AG04450 (cell line): ENCODE measurements around the gene AFF3. TPM values are rescaled to one million over a fixed set of nuclear protein-coding genes. Genes with fewer than 3 reads are reported as not detected.

Experiments
- CTCF ChIA-PET: fragments of 300-600, 350-600 bp; formaldehyde crosslinking; extraction: SDS; loops from one replicate; lab custom pipeline; 2022; ENCODE audit warnings: antibody characterized with exemption, inconsistent platforms; lab: Charles Lee
- POLR2A ChIA-PET: fragments of 350-600 bp; formaldehyde crosslinking; extraction: SDS; loops from one replicate; lab custom pipeline; 2021; ENCODE audit warnings: antibody characterized with exemption, inconsistent platforms; lab: Yijun Ruan, JAX
- DNase-seq: peaks from one replicate; pipeline ENCODE4 v3.0.0-alpha.2; 2011; ENCODE audit warnings: low read depth, low spot score
- H3K27ac ChIP-seq: one replicate; pipeline ENCODE4 v1.5.1; 2012; ENCODE audit warnings: low read depth, low read length, control low read depth
- H3K27me3 ChIP-seq: one replicate; pipeline ENCODE4 v1.6.0; 2012; ENCODE audit warnings: low read length; ENCODE audit not compliant: control insufficient read depth, insufficient read depth
- H3K4me3 ChIP-seq: 2 replicates; pipeline ENCODE4 v1.5.1; 2011; ENCODE audit warnings: mild to moderate bottlenecking, low read depth, low read length, control low read depth
- H3K9me3 ChIP-seq: 2 replicates; pipeline ENCODE4 v1.5.1; 2012; ENCODE audit warnings: low read length; ENCODE audit not compliant: control insufficient read depth, insufficient read depth
- CTCF ChIP-seq: IDR thresholded peaks from 2 replicates; pipeline ENCODE4 v1.5.1; 2011; ENCODE audit warnings: low read depth, low read length, control low read depth, inconsistent platforms
- polyA plus RNA-seq: library from polyadenylated mRNA; depleted of rRNA; stranded (reverse); fragments of >200 nt; gene quantifications from 2 replicates; pipeline ENCODE4 v1.2.3, GENCODE V29; 2011

AFF3 gene
- polyA plus RNA-seq, 1 experiment = 17.9 TPM

DNA sequence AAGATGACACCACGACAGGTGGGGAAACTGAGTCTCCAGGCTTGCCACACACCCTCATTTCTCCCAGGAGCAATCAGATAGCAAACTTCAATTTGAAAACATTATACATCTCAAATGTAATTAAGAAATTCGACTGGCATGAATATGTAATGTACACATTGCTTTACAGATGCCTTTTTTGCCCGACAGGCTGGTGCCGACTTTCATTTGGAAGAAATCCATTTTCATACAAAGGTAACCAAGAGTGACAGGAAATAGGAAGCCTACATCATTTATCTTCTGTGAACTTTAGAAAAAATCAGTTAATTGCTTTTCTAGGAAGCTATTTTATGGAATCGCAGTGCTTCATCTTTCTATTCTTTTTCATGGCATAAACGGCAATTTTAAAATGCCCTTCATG is 140.3 kb downstream of the AFF3 start:
- no peak overlapping the region for H3K4me3 ChIP-seq
- ChIA-PET CTCF (interaction anchor here (0.6 kb wide), 1 partner anchor 158 kb away, joined by 3 read pairs; no protein-coding TSS in a partner anchor), POLR2A (no interaction called here)
- no peaks in the 10 kb centered on the region; the same call in 1 of the 2 replicates for H3K9me3 ChIP-seq
- DNase-seq = no peak
- no peak for TF ChIP-seq CTCF
- no peaks in the 10 kb centered on the region for H3K27me3 ChIP-seq
- H3K27ac ChIP-seq = no peak overlapping the region

GRCh38 chr2:100000915-100001707 is 141.3 kb downstream of the AFF3 start:
- no peak overlapping the region for H3K4me3 ChIP-seq
- no peak for DNase-seq
- ChIA-PET CTCF (no interaction called here), POLR2A (no interaction called here)
- no peak overlapping the region for H3K27ac ChIP-seq
- no peak for TF ChIP-seq CTCF
- no peaks in the 10 kb centered on the region for H3K9me3 ChIP-seq
- H3K27me3 ChIP-seq = no peaks in the 10 kb centered on the region

GRCh38 chr2:99998651-99999320 is 143.6 kb downstream of the AFF3 start:
- no peaks in the 10 kb centered on the region for H3K9me3 ChIP-seq
- no peak overlapping the region for H3K27ac ChIP-seq
- ChIA-PET CTCF (no interaction called here), POLR2A (interaction anchor here (0.8 kb wide), 1 partner anchor 307 kb away, joined by 3 read pairs; no protein-coding TSS in a partner anchor)
- no peak overlapping the region for H3K4me3 ChIP-seq
- TF ChIP-seq CTCF = no peak
- no peak for DNase-seq
- no peaks in the 10 kb centered on the region for H3K27me3 ChIP-seq

DNA sequence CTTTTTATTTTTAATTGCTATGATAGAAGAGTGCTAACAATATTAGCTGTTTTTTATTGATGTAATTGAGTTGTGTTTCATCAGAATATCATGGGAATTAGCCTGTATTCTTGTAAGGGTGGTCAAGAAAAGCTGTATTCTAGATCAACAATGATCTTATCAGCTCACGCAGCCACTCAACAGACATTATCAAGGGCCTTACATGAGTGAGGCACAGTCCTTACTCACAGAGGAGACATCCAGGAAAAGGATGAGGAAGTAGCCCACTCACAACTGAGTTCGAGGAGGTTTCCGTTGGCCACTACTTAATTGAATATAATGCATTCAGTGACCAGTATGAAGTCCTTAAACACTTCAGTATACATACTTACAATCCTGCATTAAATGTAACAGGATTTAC is 152.5 kb downstream of the AFF3 start:
- no peak for TF ChIP-seq CTCF
- POLR2A ChIA-PET = no interaction called here
- DNase-seq = no peak

GRCh38 chr2:99988599-99988998 is 153.8 kb downstream of the AFF3 start:
- TF ChIP-seq CTCF = no peak
- ChIA-PET CTCF (no interaction called here), POLR2A (no interaction called here)
- Histone ChIP-seq H3K27ac (no peak overlapping the region), H3K4me3 (no peak overlapping the region), H3K27me3 (no peaks in the 10 kb centered on the region), H3K9me3 (no peaks in the 10 kb centered on the region)
- no peak for DNase-seq

More for the DNA sequence above, 152.5 kb downstream of the AFF3 start:
- H3K27me3 ChIP-seq = no peaks in the 10 kb centered on the region
- H3K9me3 ChIP-seq = no peaks in the 10 kb centered on the region
- CTCF ChIA-PET = no interaction called here
- H3K4me3 ChIP-seq = no peak overlapping the region
- H3K27ac ChIP-seq = no peak overlapping the region
